Endodermal cell (in vitro differentiated cells): ENCODE measurements around the gene CDH4. TPM values are rescaled to one million over a fixed set of nuclear protein-coding genes. Genes with fewer than 3 reads are reported as not detected.

Experiments
- DNase-seq: peaks from one replicate; pipeline ENCODE4 v3.0.0-alpha.2; 2017
- H3K27ac ChIP-seq: 2 replicates; pipeline ENCODE4 v1.5.1; 2013; ENCODE audit warnings: mild to moderate bottlenecking, low read depth, low read length, moderate library complexity
- H3K27me3 ChIP-seq: 2 replicates; pipeline ENCODE4 v1.6.1; 2013; ENCODE audit warnings: mild to moderate bottlenecking, low read length, moderate library complexity; ENCODE audit not compliant: insufficient read depth, control insufficient read depth, poor library complexity, severe bottlenecking
- H3K36me3 ChIP-seq: 2 replicates; pipeline ENCODE4 v1.7.0; 2013; ENCODE audit warnings: mild to moderate bottlenecking, low read length, moderate library complexity; ENCODE audit not compliant: control insufficient read depth, insufficient read depth
- H3K4me1 ChIP-seq: one replicate; pipeline ENCODE4 v1.7.0; 2013; ENCODE audit warnings: low read length; ENCODE audit not compliant: control insufficient read depth, insufficient read depth
- H3K4me3 ChIP-seq: 2 replicates; pipeline ENCODE4 v1.5.1; 2013; ENCODE audit warnings: mild to moderate bottlenecking, low read length, moderate library complexity
- H3K9ac ChIP-seq: 2 replicates; pipeline ENCODE4 v1.6.1; 2013; ENCODE audit warnings: mild to moderate bottlenecking, low read length, moderate library complexity; ENCODE audit not compliant: poor library complexity, severe bottlenecking; ENCODE audit errors: extremely low read depth
- H3K9me3 ChIP-seq: 2 replicates; pipeline ENCODE4 v1.6.1; 2013; ENCODE audit warnings: mild to moderate bottlenecking, low read length, moderate library complexity; ENCODE audit not compliant: control insufficient read depth
- H3K27ac Mint-ChIP-seq: 2 replicates; pipeline ENCODE4 v1.8.0; 2020; ENCODE audit warnings: mixed read lengths
- H3K27me3 Mint-ChIP-seq: 2 replicates; pipeline ENCODE4 v1.8.0; 2021; ENCODE audit warnings: mild to moderate bottlenecking, mixed read lengths; ENCODE audit not compliant: insufficient read depth
- H3K36me3 Mint-ChIP-seq: 2 replicates; pipeline ENCODE4 v1.8.0; 2020; ENCODE audit warnings: low read depth, mixed read lengths
- H3K4me1 Mint-ChIP-seq: 2 replicates; pipeline ENCODE4 v1.8.0; 2020; ENCODE audit warnings: mixed read lengths
- H3K4me3 Mint-ChIP-seq: 2 replicates; pipeline ENCODE4 v1.8.0; 2020; ENCODE audit warnings: mild to moderate bottlenecking, moderate library complexity, mixed read lengths
- H3K9me3 Mint-ChIP-seq: 2 replicates; pipeline ENCODE4 v1.8.0; 2020; ENCODE audit warnings: mild to moderate bottlenecking, mixed read lengths
- WGBS, 2 experiments: methylation state at CpG; one replicate each; pipeline versions ENCODE4 v1.1.5 to v1.1.7; 2013; ENCODE audit warnings: missing lambda C conversion rate in 2 of 2, mixed read lengths in 1 of 2; ENCODE audit not compliant: insufficient coverage in 1 of 2, insufficient read length in 1 of 2; 5-methylcytosine and 5-hydroxymethylcytosine counted together
- total RNA-seq, 2 donors: library from RNA; stranded (reverse); fragmentation: NEBNext Ultra II Directional in 1 of 2; extraction: Animal tissue kit (Norgen Biotek cat#: 25700) in 1 of 2; gene quantifications; 2 replicates in 1 of 2; 3 replicates in 1 of 2; pipeline ENCODE4 v1.2.1, GENCODE V29; 2021
- TF ChIP-seq, protein P1 (sequence below): fragments of 200-600 bp; sonication (generic); conservative IDR thresholded peaks from 2 replicates; pipeline ENCODE4 v1.5.0; 2021; ENCODE audit warnings: antibody characterized with exemption, mild to moderate bottlenecking

Gene CDH4
- total RNA-seq, 2 donors from 2014 or later = 1.8 to 5.8 TPM

DNA sequence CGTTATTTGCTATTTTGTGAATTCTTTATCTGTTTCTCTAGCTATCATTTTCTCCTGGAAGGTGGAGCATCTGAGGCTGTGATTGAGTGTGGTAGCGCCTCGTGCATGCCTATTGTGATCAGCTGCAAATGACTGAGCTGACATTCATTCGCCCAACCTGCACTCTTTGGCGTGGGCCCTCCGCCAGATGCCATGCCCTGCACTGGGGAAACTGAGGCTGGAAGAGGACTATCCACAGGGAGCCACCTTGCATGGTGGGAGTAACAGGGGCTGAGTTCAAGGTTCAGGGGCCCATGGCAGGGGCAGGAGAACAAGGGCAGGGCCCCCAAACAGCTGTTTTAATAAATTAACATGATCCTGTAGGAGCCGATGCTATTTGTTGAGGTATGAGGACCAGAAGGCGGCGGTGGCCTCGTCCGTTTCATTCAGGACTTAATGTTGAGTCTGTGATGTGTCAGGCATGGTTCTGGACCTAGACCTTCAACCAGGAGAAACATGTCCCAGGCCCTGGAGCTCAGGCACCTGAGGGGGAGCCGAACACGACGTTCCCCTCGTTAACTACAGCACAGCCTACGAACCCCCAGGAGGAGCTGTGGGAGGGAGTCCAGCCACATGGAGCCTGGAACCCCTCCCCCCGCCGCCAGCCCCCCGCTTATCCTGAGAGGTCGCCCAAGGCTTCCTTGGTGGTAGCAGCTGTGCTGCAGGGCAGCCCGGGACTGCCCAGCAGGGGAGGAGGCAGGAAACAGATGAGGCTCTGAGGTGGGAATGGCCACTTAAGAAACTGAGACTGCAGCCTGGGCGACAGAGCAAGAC lies 242.9 kb downstream of the CDH4 start:
- 91 to 94% methylated on average over 13 to 22 of the region's 22 CpGs for WGBS, 2 experiments

DNA sequence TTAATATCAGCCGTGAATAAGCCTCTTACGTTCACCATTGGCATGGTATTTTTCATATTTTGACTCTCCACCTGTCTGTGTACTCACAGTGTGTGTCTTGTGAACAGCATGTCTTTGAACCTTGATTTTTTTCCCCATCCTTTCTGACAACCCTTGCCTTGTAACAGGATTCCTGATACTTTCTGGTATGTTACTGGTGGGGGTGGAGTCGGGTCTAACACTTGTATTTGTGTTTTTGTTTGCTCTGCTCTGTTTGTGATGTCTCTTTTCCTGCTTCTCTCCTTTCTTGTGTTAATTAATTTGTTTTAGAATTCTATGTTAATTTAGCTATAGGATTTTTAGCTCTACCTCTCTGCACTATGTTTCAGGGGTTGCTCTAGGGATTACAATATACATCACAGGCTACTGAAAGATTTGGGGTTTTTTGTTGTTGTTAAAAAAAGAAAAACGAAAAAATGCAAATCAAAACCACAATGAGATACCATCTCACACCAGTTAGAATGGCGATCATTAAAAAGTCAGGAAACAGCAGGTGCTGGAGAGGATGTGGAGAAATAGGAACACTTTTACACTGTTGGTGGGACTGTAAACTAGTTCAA lies 245.1 kb downstream of the CDH4 start:
- H3K9me3 ChIP-seq = no peaks in the 10 kb centered on the region
- WGBS, 2 experiments = 20 to 36% methylated on average over 2 of the region's 5 CpGs
- Mint-ChIP-seq H3K36me3 (peaks cover 5% of the 10 kb centered on the region), H3K9me3 (peaks cover 10% of the 10 kb centered on the region), H3K27me3 (peaks cover 10% of the 10 kb centered on the region), H3K27ac (peak overlapping the region; percentile 59), H3K4me3 (peak overlapping the region; percentile 4), H3K4me1 (peaks cover 42% of the 10 kb centered on the region)
- no peaks in the 10 kb centered on the region for H3K27me3 ChIP-seq
- H3K36me3 ChIP-seq = no peaks in the 10 kb centered on the region
- TF ChIP-seq, protein P1, sequence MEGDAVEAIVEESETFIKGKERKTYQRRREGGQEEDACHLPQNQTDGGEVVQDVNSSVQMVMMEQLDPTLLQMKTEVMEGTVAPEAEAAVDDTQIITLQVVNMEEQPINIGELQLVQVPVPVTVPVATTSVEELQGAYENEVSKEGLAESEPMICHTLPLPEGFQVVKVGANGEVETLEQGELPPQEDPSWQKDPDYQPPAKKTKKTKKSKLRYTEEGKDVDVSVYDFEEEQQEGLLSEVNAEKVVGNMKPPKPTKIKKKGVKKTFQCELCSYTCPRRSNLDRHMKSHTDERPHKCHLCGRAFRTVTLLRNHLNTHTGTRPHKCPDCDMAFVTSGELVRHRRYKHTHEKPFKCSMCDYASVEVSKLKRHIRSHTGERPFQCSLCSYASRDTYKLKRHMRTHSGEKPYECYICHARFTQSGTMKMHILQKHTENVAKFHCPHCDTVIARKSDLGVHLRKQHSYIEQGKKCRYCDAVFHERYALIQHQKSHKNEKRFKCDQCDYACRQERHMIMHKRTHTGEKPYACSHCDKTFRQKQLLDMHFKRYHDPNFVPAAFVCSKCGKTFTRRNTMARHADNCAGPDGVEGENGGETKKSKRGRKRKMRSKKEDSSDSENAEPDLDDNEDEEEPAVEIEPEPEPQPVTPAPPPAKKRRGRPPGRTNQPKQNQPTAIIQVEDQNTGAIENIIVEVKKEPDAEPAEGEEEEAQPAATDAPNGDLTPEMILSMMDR = no peak
- H3K9ac ChIP-seq = no peak overlapping the region
- H3K27ac ChIP-seq = no peak overlapping the region
- no peak overlapping the region for H3K4me3 ChIP-seq
- no peak for DNase-seq
- H3K4me1 ChIP-seq = no peaks in the 10 kb centered on the region

More for the DNA sequence above, 242.9 kb downstream of the CDH4 start:
- no peaks in the 10 kb centered on the region for H3K27me3 Mint-ChIP-seq
- H3K4me1 ChIP-seq = peaks cover 3% of the 10 kb centered on the region
- H3K4me3 Mint-ChIP-seq = no peak overlapping the region
- peak overlapping the region; percentile 24 for H3K27ac Mint-ChIP-seq
- H3K27ac ChIP-seq = no peak overlapping the region
- H3K36me3 ChIP-seq = no peaks in the 10 kb centered on the region
- DNase-seq = peak; percentile 49
- no peaks in the 10 kb centered on the region for H3K9me3 Mint-ChIP-seq
- H3K9me3 ChIP-seq = no peaks in the 10 kb centered on the region
- no peaks in the 10 kb centered on the region for H3K36me3 Mint-ChIP-seq
- H3K4me1 Mint-ChIP-seq = peaks cover 30% of the 10 kb centered on the region
- no peak overlapping the region for H3K9ac ChIP-seq
- H3K4me3 ChIP-seq = no peak overlapping the region
- TF ChIP-seq, protein P1 = no peak
- no peaks in the 10 kb centered on the region for H3K27me3 ChIP-seq

DNA sequence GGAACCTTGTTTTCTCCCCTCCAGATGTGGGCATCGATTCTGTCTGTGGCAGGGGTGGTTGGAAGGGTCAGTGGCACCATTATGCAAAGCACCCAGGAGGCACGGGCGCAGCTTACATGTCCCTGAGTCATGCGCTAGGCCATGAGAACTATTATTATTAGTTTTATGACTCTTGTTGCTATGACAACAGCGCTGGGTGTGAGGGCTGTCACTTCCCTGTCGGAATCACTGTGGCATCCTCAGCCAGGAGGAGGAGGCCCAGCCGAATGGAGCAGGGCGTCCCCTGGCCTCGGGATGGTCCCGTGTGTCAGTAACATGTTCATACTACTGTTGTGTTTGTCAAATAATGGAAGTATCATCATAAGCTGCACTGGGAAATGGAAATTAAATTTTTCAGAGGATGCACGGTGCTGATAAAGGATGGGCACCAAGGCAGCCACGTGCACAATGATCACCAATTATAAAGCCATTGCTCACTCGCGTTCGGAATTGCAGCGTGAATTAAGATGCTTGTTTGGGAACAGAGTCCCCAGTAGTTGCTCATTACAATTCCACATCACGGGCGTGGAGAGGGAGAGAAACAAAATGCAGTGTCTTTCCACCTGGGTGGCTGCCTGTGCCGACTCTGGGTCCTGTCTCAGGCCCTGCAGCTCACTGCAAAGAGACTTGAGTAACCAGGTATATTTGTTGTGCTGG lies 247.9 kb downstream of the CDH4 start:
- Histone ChIP-seq H3K4me1 (no peaks in the 10 kb centered on the region), H3K9me3 (no peaks in the 10 kb centered on the region), H3K27me3 (no peaks in the 10 kb centered on the region), H3K4me3 (no peak overlapping the region), H3K9ac (no peak overlapping the region), H3K27ac (peak overlapping the region; percentile 32), H3K36me3 (no peaks in the 10 kb centered on the region)
- H3K9me3 Mint-ChIP-seq = peaks cover 10% of the 10 kb centered on the region
- H3K27me3 Mint-ChIP-seq = peaks cover 21% of the 10 kb centered on the region
- TF ChIP-seq, protein P1 = no peak
- H3K4me1 Mint-ChIP-seq = peaks cover 35% of the 10 kb centered on the region
- H3K36me3 Mint-ChIP-seq = peaks cover 8% of the 10 kb centered on the region
- no peak overlapping the region for H3K4me3 Mint-ChIP-seq
- no peak overlapping the region for H3K27ac Mint-ChIP-seq
- DNase-seq = no peak
- WGBS, 2 experiments = 87 to 91% methylated on average over 8 to 19 of the region's 19 CpGs
